Measurements from ENCODE around the gene IDH1. TPM values are rescaled to one million over a fixed set of nuclear protein-coding genes. Genes with fewer than 3 reads are reported as not detected.
"Not testable (repeated sequence)": the region's sequence is repeated elsewhere in the genome, so short reads cannot be mapped to it uniquely, and the experiment has no call there.

The IDH1 gene
- total RNA-seq, 4 donors from 2014 or later, result 38.4 to 58.3 (median 43.9) TPM

DNA sequence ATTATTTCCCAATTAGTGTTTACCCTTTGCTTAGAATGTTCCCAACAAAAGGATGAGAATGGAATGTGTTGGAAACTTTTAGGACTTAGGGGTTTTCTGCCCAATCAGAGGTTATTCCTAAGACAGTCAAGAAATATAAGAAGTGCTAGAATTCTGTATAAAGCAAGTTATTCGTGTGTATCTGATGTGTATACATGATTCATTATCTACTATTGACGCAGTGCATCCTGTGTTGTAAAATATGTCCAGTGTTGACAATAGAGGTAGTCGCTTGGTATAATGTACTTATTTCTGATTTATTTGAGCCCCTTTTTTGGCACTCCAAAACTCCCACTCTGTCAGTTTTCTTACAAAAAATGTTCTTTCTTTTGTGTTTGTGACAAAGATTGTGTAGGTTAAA, 12.1 kb upstream of the IDH1 start:
- Histone ChIP-seq H3K36me3 (peaks cover 6% of the 10 kb centered on the region), H3K4me3 (peak overlapping the region; percentile 68), H3K27me3 (no peaks in the 10 kb centered on the region), H3K9me3 (no peaks in the 10 kb centered on the region), H3K27ac (no peak overlapping the region), H3K4me1 (peaks cover 37% of the 10 kb centered on the region)
- DNase-seq (ENCODE audit: low spot score in 2 of 2), result no peak
- TF ChIP-seq POLR2A (IDR thresholded peaks at IDR 0.05) (no peak), EP300 (IDR thresholded peaks at IDR 0.05) (no peak), POLR2AphosphoS5 (IDR thresholded peaks at IDR 0.05) (no peak)
- TF ChIP-seq, protein P1, sequence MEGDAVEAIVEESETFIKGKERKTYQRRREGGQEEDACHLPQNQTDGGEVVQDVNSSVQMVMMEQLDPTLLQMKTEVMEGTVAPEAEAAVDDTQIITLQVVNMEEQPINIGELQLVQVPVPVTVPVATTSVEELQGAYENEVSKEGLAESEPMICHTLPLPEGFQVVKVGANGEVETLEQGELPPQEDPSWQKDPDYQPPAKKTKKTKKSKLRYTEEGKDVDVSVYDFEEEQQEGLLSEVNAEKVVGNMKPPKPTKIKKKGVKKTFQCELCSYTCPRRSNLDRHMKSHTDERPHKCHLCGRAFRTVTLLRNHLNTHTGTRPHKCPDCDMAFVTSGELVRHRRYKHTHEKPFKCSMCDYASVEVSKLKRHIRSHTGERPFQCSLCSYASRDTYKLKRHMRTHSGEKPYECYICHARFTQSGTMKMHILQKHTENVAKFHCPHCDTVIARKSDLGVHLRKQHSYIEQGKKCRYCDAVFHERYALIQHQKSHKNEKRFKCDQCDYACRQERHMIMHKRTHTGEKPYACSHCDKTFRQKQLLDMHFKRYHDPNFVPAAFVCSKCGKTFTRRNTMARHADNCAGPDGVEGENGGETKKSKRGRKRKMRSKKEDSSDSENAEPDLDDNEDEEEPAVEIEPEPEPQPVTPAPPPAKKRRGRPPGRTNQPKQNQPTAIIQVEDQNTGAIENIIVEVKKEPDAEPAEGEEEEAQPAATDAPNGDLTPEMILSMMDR (IDR thresholded peaks at IDR 0.05), result no peak
- 7% methylated on average over 3 of the region's 3 CpGs for WGBS

DNA sequence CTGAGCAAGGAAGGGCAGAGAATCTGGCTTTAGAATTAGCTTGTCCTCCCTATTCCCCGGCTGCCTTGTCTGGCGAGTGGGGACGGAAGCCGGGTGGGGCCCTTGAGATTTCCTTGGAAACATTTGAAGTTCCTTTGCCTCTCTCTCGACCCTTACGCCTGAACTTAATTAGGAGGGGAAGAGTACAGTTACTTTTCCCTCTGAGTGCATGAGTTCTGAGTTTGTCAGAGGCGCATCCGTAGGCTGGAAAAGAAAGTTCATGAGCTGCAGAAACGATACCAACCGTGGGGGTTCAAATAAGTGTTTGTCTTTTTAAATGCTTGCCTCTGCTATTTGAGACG, 11.7 kb upstream of the IDH1 start:
- Histone ChIP-seq H3K36me3 (peaks cover 3% of the 10 kb centered on the region), H3K4me3 (peak overlapping the region; percentile 68), H3K27me3 (no peaks in the 10 kb centered on the region), H3K4me1 (peaks cover 37% of the 10 kb centered on the region), H3K9me3 (no peaks in the 10 kb centered on the region), H3K27ac (peak overlapping the region; percentile 87)
- 0% methylated on average over 11 of the region's 11 CpGs for WGBS
- no peak for DNase-seq (ENCODE audit: low spot score in 2 of 2)
- no peak for TF ChIP-seq EP300 (IDR thresholded peaks at IDR 0.05)
- TF ChIP-seq, protein P1 (IDR thresholded peaks at IDR 0.05), result no peak
- no peak for TF ChIP-seq POLR2AphosphoS5 (IDR thresholded peaks at IDR 0.05)

DNA sequence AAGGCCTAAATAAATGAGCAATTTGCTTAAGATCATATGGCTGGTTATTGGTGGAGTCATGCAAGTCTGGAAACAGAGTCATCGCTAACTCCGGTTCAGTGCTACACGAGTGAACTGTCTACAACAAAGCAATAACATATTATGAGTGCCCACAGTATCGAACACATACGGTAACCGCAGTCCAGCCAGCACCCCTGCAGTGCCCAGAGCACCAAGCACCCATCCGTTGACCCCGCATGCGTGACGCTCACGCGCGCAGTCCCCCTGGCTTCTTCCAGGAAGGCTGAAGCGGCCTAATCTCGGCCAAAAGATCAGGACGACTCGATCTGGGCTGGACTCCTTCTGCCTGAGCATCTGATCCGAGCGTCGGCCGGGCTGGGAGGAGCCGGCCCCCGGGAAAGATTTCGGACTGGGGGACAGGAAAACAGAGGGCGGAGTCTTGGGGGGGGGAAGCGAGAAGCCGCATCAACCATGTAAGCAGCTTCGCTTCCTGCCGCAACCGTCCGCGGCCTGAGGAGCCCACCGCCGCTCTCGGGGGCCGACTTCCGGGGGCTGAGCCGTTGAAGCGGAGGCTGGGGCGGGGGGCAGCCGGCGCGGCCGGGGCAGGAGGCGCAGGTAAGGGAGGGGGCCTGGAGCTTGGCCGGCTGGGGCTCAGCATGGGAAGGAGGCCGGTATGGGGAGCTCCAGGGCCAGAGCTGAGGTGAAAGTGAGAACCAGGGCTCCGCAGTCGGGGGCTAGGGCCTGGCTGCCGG, 11.1 kb upstream of the IDH1 start, which contains the start of gene PIKFYVE:
TSS of gene PIKFYVE (plus strand) at position 455 of the 752 bp plus-strand sequence. CDS start 5,265 bp downstream, outside the sequence.
- peaks cover 37% of the 10 kb centered on the region for H3K4me1 ChIP-seq
- H3K36me3 ChIP-seq, result no peaks in the 10 kb centered on the region
- TF ChIP-seq EP300 (IDR thresholded peaks at IDR 0.05), result peak; percentile 62
- TF ChIP-seq POLR2AphosphoS5 (IDR thresholded peaks at IDR 0.05), result peak in 1 of 3 donors; percentile 36
- TF ChIP-seq, protein P1 (IDR thresholded peaks at IDR 0.05), result no peak
- peak in 1 of 2 donors; percentile 57 for TF ChIP-seq POLR2A (IDR thresholded peaks at IDR 0.05)
- no peaks in the 10 kb centered on the region for H3K9me3 ChIP-seq
- H3K27me3 ChIP-seq, result no peaks in the 10 kb centered on the region
- H3K4me3 ChIP-seq, result peak within 1 kb of the TSS; percentile 68
- DNase-seq (ENCODE audit: low spot score in 2 of 2), result peak; percentile 96
- peak within 1 kb of the TSS; percentile 87 for H3K27ac ChIP-seq
- 2% methylated on average over 29 of the region's 50 CpGs for WGBS

DNA sequence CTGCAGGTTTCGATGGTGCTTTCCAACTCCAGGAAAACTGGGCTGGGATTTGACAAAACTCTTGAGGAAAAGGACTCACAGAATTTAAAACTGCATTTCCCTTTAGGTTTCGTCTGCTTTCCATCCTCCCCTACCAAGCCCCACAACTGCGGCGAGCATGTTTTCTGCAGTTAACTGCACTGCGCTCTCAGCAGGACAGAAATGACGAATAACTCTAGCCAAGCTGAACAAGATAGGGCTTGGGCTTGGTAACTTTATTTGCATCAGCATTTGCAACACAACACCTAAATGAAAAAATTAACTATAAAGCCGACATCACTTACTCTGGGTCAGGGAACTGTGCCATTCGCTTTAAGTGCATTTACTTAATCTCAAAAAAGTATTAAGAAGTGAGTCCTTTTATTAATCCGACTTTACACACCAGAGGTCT, 10.5 kb upstream of the IDH1 start:
- peaks cover 37% of the 10 kb centered on the region for H3K4me1 ChIP-seq
- peak overlapping the region; percentile 68 for H3K4me3 ChIP-seq
- TF ChIP-seq EP300 (IDR thresholded peaks at IDR 0.05) (no peak), POLR2A (IDR thresholded peaks at IDR 0.05) (no peak), POLR2AphosphoS5 (IDR thresholded peaks at IDR 0.05) (no peak)
- TF ChIP-seq, protein P1 (IDR thresholded peaks at IDR 0.05), result no peak
- no peak for DNase-seq (ENCODE audit: low spot score in 2 of 2)
- H3K27me3 ChIP-seq, result no peaks in the 10 kb centered on the region
- no peaks in the 10 kb centered on the region for H3K36me3 ChIP-seq
- H3K27ac ChIP-seq, result peak overlapping the region; percentile 87
- WGBS, result 4% methylated on average over 9 of the region's 9 CpGs
- no peaks in the 10 kb centered on the region for H3K9me3 ChIP-seq

DNA sequence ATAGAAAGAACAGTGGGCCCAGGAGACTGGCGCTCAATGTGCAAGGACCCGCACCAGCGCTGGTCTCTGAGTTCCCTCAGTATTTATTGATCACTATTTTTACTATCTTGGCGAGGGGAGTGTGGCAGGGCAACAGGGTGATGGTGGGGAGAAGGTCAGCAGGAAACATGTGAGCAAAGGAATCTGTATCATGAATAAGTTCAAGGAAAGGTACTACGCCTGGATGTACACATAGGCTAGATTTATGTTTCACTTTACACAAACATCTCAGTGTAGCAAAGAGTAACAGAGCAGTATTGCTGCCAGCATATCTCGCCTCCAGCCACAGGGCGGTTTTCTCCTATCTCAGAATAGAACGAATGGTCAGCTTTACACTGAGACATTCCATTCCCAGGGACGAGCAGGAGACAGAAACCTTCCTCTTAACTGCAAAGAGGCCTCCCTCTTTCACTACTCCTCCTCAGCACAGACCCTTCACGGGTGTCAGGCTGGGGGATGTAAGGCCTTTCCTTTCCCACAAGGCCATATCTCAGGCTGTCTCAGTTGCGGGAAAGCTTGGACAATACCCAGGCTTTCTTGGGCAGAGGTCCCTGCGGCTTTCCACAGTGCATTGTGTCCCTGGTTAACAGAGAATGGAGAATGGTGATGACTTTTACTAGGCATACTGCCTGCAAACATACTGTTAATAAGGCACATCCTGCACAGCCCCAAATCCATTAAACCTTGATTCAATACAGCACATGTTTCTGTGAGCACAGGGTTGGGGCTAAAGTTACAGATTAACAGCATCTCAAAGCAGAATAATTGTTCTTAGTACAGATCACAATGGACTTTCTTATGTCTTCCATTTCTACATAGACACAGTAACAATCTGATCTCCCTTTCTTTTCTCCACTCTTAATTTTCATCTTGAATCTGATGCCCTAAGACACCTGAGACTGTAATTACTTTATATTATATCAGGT, 2.3 kb upstream of the IDH1 start:
- H3K4me3 ChIP-seq; DNase-seq (ENCODE audit: low spot score in 2 of 2); H3K27me3 ChIP-seq; H3K36me3 ChIP-seq; H3K9me3 ChIP-seq; H3K27ac ChIP-seq: not testable (repeated sequence)
- 82% methylated on average over 12 of the region's 12 CpGs for WGBS
- H3K4me1 ChIP-seq, result peaks cover 30% of the 10 kb centered on the region
